GM20431 (cell line): ENCODE data around the gene PRR7.

ENCODE experiments used
- in situ Hi-C: fragments of 300-500 bp; cut with MseI, MboI; formaldehyde crosslinking; loops from one replicate; pipeline ENCODE4 v1.15.0; 2020; ENCODE audit warnings: low sequenced_read_pairs; ENCODE audit not compliant: unreplicated experiment

The PRR7 gene

GRCh38 chr5:177448244-177448950, 1.8 kb downstream of the PRR7 start:
- in situ Hi-C loops = no loop called here

DNA sequence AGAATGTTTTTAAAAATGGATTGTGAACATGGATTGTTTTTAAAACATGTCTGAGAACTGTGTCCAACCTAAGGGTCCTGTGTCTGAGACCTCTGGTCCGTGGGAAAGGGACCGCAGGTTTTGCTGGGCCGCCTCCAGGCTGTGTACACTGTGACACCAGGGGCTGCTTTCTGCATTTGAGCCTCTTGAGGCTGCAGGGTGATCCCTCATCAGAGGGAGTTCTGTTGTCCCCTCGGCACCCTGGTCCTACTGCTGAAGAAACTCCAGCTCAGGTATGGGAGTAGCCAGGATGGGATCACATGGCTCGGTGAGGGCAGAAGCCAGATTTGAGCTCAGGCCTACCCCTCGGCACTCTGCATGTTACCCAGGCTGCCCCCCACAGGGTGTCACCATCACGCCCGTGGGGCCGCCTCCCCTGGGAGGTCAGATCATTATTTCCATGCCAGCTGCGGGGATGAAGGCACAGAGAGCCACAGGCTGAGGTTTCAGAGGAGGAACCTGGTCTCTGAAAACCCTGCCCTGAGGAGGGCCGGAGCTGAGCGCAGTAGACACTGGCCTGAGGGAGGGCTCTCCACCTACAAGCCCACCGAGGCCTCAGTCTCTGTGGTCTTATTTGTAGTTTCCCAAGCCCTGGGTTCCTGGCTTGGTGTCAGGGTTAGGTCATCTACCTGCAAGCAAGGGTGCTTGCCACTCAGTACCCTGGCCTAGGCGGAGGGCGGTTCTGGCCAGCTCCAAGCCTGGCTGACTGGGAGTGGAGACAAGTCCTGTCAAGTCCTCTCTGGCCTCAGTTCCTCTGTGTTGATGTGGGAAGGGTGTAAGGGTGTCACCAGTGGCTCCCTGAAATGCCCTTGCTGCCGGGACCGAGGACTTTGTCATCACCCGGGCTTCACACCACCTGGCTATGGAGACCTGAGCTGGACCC, 2.8 kb downstream of the PRR7 start:
- in situ Hi-C loops = loop anchor here (10.0 kb wide), 1 partner anchor 45 kb away; the partner anchor contains the start of genes F12 and PFN3

GRCh38 chr5:177450667-177451424, 4.2 kb downstream of the PRR7 start:
- in situ Hi-C loops = loop anchor here (10.0 kb wide), 1 partner anchor 46 kb away; the partner anchor contains the start of genes F12 and PFN3

GRCh38 chr5:177452688-177453638, 6.3 kb downstream of the PRR7 start:
- in situ Hi-C loops = loop anchor here (10.0 kb wide), 1 partner anchor 48 kb away; the partner anchor contains the start of genes F12 and PFN3

GRCh38 chr5:177453852-177454396, 7.3 kb downstream of the PRR7 start:
- in situ Hi-C loops = loop anchor here (10.0 kb wide), 1 partner anchor 49 kb away; the partner anchor contains the start of genes F12 and PFN3

GRCh38 chr5:177454397-177455035, 7.9 kb downstream of the PRR7 start:
- in situ Hi-C loops = loop anchor here (10.0 kb wide), 1 partner anchor 50 kb away; the partner anchor contains the start of genes F12 and PFN3

- in situ Hi-C loops = loop anchor here (10.0 kb wide), 1 partner anchor 50 kb away; the partner anchor contains the start of genes F12 and PFN3
These were observed 8.5 kb downstream of the PRR7 start for GRCh38 chr5:177455036-177455660.

DNA sequence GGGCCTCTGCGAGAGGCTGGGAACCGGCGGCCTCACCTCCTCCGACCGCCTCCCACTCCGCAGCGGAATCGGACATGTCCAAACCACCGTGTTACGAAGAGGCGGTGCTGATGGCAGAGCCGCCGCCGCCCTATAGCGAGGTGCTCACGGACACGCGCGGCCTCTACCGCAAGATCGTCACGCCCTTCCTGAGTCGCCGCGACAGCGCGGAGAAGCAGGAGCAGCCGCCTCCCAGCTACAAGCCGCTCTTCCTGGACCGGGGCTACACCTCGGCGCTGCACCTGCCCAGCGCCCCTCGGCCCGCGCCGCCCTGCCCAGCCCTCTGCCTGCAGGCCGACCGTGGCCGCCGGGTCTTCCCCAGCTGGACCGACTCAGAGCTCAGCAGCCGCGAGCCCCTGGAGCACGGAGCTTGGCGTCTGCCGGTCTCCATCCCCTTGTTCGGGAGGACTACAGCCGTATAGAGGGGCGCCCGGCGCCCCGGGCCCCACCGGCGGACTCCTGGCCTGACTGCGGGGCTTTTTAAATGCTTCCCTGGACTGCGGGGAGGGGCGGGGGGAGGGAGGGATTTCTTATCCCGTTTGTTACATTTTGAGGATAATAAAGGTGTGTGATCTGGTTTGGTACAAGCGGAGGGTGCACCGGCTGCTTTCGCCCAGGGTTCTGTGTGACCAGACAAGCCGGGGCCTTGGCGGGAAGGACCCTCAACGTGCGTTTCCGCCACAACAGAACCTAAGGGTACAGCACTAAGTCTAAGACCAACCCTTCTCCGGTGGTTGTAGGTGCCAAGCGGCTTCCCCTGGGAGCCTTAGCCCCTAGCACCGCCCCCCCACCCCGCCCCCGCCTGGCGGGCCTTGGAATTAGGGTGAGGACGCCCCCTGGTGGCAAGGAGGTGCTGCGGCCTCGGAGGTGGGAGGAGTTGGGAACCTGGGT, 9.3 kb downstream of the PRR7 start:
- in situ Hi-C loops = loop anchor here (10.0 kb wide), 1 partner anchor 51 kb away; the partner anchor contains the start of genes F12 and PFN3

GRCh38 chr5:177456591-177456964, 10.0 kb downstream of the PRR7 start:
- in situ Hi-C loops = loop anchor here (10.0 kb wide), 1 partner anchor 52 kb away; the partner anchor contains the start of genes F12 and PFN3

DNA sequence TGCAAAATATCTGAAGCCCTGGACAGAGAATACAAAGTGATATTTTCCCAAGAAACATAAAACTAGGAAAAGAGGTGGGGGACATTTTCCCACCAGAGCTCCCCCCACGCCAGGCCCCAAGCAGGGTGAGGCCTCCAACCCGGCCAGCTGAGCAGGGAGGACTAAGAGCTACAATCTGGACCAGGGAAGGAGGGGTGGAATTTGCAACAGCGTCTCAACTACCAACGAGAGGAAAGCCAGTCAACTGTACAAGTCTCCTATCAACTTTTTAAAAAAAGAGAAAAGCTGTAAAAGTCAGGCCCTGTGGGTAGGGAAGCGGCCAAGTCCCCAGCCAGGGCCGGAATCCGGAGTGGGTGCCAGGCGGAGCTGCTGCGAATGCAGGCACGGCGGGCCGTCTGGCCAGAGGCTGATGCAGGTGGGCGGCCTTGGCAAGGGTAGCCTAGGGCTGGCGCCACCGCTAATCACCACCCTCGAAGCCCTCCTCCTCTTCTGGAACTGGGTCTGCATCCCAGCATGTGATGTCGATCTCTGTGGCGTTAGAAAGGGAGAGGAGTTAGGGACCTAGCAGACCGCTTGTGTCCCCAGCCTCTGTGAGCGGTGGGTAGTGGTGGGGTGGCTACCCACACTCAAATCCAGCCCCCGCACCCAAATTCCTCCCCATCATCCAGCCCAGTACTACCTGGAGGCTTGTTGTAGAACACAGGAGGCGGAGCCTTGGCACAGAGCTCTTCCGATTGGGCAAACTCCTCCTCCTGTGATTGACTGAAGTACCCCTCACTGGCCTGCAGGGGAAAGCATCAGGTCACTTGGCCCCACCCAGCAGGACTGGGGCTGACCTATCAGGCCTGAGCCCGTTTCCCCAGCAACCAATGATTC, 10.6 kb downstream of the PRR7 start:
- in situ Hi-C loops = loop anchor here (10.0 kb wide), 1 partner anchor 52 kb away; the partner anchor contains the start of genes F12 and PFN3

GRCh38 chr5:177457852-177458681, 11.5 kb downstream of the PRR7 start:
- in situ Hi-C loops = loop anchor here (10.0 kb wide), 1 partner anchor 53 kb away; the partner anchor contains the start of genes F12 and PFN3

DNA sequence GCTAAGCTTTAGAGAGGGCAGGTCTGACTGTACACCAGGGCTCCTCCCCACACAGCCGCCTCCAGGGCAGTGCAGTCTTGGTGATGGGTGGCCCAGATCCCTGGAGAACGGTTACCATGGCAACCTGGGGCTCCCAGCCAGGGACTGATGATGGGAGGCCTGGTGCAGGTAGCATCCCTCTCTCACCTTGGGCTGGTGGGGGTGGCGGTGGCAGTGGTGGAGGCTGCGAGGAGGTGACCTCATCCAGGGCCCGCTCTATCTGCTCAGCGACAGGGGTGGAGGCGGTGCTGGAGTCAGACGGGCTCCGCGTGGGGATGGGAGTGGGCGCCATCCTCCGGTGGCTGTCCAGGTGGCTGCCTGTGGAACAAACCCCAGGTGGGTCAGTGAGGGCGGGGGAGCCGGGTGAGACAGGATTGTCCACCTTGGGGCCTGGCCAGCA, 12.3 kb downstream of the PRR7 start:
- in situ Hi-C loops = loop anchor here (10.0 kb wide), 1 partner anchor 54 kb away; the partner anchor contains the start of genes F12 and PFN3

DNA sequence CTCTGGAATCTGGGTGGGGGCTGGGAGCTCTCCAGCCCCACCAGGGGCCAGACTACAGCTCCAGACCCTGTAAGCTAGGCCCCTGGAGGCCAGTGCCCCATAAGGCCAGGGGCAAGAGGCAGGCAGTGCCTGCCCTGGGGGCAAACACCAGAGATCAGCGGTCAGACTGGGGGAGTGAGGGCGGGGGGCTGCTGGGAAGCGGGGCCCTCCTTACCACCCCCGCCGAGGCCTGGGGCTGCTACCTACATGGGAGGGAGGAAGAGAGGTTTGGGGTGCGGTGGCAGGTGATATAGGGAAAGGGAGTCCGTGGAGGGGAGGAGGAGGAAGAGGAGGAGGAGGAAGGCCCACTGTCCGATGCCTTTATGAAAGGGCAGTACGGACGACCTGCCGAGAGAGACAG, 12.7 kb downstream of the PRR7 start:
- in situ Hi-C loops = loop anchor here (10.0 kb wide), 1 partner anchor 55 kb away; the partner anchor contains the start of genes F12 and PFN3
